ENCODE data around the gene TMSB10.

- TF ChIP-seq CTCF (IDR thresholded peaks at IDR 0.05; ENCODE audit: low read length) (no peak), EZH2 (IDR thresholded peaks at IDR 0.05; ENCODE audit: borderline replicate concordance, low read length) (no peak)
Observed at GRCh38 chr2:84900971-84901370, 4.5 kb upstream of the TMSB10 start.
